Liver (tissue), 3 donors: ENCODE measurements around the gene POU5F1.

Source experiments
- CTCF ChIP-seq: fragments of 150-350 bp; IDR thresholded peaks from 2 replicates; pipeline ENCODE4 v1.5.1; 2017; ENCODE audit warnings: improper control_type of control experiment, low read depth, low read length; ENCODE audit not compliant: missing input control
- MAX ChIP-seq: IDR thresholded peaks from 2 replicates; pipeline ENCODE4 v1.6.1; 2016; ENCODE audit warnings: antibody characterized with exemption
- REST ChIP-seq: IDR thresholded peaks from 2 replicates; pipeline ENCODE4 v1.6.1; 2016; ENCODE audit warnings: antibody characterized with exemption, mild to moderate bottlenecking
- TAF1 ChIP-seq: conservative IDR thresholded peaks from 2 replicates; pipeline ENCODE4 v1.6.1; 2016; ENCODE audit warnings: antibody characterized with exemption, mild to moderate bottlenecking
- YY1 ChIP-seq: IDR thresholded peaks from 2 replicates; pipeline ENCODE4 v1.6.1; 2016; ENCODE audit warnings: antibody characterized with exemption, mild to moderate bottlenecking
- donor health status: healthy.
- donor health status: healthy.

GRCh38 chr6:31162463-31163165, 7.9 kb downstream of the POU5F1 start:
- TF ChIP-seq TAF1 (no peak), MAX (no peak), CTCF (no peak), YY1 (no peak), REST (no peak)
